ENCODE results near the gene MBTPS1.

Gene MBTPS1

DNA sequence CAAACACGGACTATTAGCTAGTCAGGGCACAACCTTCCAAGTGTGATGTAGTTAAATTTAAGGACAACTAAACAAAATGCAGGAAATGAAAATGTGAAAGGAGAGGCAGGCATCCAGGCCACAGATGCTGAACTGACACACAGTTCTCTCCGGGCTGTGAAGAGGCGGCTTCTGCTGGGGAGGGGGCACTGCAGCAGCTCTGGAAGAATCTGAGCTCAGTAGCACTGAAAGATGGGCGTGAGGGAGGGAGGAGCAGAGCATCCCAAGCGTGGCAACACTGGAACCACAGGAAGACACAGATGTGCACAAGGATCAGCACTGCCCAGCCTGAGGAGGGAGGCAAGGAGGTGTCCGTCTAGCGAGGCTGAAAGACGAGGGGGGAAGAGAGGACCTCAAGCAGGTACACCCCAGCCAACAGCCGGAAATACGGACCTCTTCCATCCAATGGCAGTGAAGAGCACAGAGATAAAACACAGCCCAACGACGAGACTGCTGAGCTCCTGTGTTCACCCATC is 11.4 kb downstream of the MBTPS1 start:
- Histone ChIP-seq H2BK120ac (ENCODE audit: low read depth, low read length) (no peak overlapping the region), H3K36me3 (ENCODE audit: control insufficient read depth, insufficient read depth, low read length) (no peaks in the 10 kb centered on the region), H2BK5ac (ENCODE audit: low read length) (no peak overlapping the region), H3K27me3 (ENCODE audit: insufficient read depth, low read length, poor library complexity) (no peaks in the 10 kb centered on the region), H3K79me2 (ENCODE audit: control insufficient read depth, insufficient read depth, low read length) (peaks cover 49% of the 10 kb centered on the region), H3K4me1 (ENCODE audit: control insufficient read depth, low read depth, low read length) (no peaks in the 10 kb centered on the region), H4K8ac (ENCODE audit: low read depth, low read length) (no peak overlapping the region), H3K27ac (ENCODE audit: low read depth, low read length) (no peak overlapping the region), H2AK5ac (ENCODE audit: low read length) (no peak overlapping the region), H3K9ac (ENCODE audit: low read length) (no peak overlapping the region), H3K18ac (ENCODE audit: low read length) (no peak overlapping the region), H3K4me3 (ENCODE audit: low read length) (no peak overlapping the region), H3K56ac (ENCODE audit: low read length) (no peak overlapping the region), H3K23ac (ENCODE audit: low read length) (no peak overlapping the region), H4K5ac (ENCODE audit: low read length) (no peak overlapping the region), H2BK15ac (replicated peaks; ENCODE audit: low read depth) (no peak overlapping the region), H3K4me2 (ENCODE audit: low read length) (no peak overlapping the region), H3K4ac (ENCODE audit: low read depth, low read length) (no peak overlapping the region), H3K79me1 (ENCODE audit: low read length) (peaks cover 24% of the 10 kb centered on the region)
- no CpG with 5 or more reads among the region's 12 CpGs for WGBS (ENCODE audit: extremely low coverage, insufficient coverage, low lambda C conversion rate)
- DNase-seq = no peak

DNA sequence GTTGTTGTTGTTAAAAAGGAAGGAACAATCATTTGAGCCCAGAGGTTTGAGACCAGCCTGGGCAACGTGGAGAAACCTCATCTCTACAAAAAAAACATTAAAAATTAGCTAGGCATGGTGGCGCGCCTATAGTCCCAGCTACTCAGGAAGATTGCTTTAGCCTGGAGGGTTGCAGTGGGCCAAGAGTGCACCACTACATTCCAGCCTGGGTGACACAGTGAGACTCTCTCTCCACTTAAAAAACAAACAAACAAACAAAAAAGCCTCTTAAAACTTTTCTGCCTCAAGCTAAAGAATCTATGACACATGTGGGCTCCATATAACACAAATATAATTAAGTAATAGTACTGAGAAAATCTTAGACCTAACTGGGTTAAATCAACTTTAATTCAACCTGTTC is 12.5 kb downstream of the MBTPS1 start:
- Histone ChIP-seq H3K9ac (ENCODE audit: low read length) (no peak overlapping the region), H3K79me1 (ENCODE audit: low read length) (peaks cover 17% of the 10 kb centered on the region), H3K56ac (ENCODE audit: low read length) (no peak overlapping the region), H2AK5ac (ENCODE audit: low read length) (no peak overlapping the region), H4K5ac (ENCODE audit: low read length) (no peak overlapping the region), H4K8ac (ENCODE audit: low read depth, low read length) (no peak overlapping the region), H3K4me2 (ENCODE audit: low read length) (no peak overlapping the region), H3K27me3 (ENCODE audit: insufficient read depth, low read length, poor library complexity) (no peaks in the 10 kb centered on the region), H2BK5ac (ENCODE audit: low read length) (no peak overlapping the region), H3K4me3 (ENCODE audit: low read length) (no peak overlapping the region), H3K4ac (ENCODE audit: low read depth, low read length) (no peak overlapping the region), H3K36me3 (ENCODE audit: control insufficient read depth, insufficient read depth, low read length) (no peaks in the 10 kb centered on the region), H3K27ac (ENCODE audit: low read depth, low read length) (no peak overlapping the region), H2BK15ac (replicated peaks; ENCODE audit: low read depth) (no peak overlapping the region), H2BK120ac (ENCODE audit: low read depth, low read length) (no peak overlapping the region), H3K79me2 (ENCODE audit: control insufficient read depth, insufficient read depth, low read length) (peaks cover 40% of the 10 kb centered on the region), H3K23ac (ENCODE audit: low read length) (no peak overlapping the region), H3K4me1 (ENCODE audit: control insufficient read depth, low read depth, low read length) (no peaks in the 10 kb centered on the region), H3K18ac (ENCODE audit: low read length) (no peak overlapping the region)
- no peak for DNase-seq
- no CpG with 5 or more reads among the region's 3 CpGs for WGBS (ENCODE audit: extremely low coverage, insufficient coverage, low lambda C conversion rate)

DNA sequence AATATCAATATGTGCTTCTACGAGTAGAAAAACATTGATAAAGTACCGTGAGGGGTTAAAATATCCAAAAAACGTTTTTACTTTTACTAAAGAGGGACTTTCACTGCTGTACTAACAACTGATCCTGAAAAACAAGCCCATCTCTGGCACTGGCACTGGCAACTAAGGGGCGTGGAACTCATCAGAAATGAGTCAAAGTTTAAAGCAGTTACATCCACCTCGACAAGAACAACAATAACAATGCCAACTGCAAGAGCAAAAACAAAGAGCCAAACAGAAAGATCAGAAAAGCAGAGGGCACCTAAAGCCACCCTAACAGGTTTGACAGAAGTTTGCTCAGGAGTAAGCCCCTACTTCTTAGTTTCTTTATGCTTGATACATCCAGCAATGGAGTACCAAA is 13.1 kb downstream of the MBTPS1 start:
- H2AK5ac ChIP-seq (ENCODE audit: low read length) = no peak overlapping the region
- H2BK120ac ChIP-seq (ENCODE audit: low read depth, low read length) = no peak overlapping the region
- H3K4me1 ChIP-seq (ENCODE audit: control insufficient read depth, low read depth, low read length) = no peaks in the 10 kb centered on the region
- no peak overlapping the region for H3K4me2 ChIP-seq (ENCODE audit: low read length)
- DNase-seq = no peak
- no peak overlapping the region for H3K23ac ChIP-seq (ENCODE audit: low read length)
- H2BK5ac ChIP-seq (ENCODE audit: low read length) = no peak overlapping the region
- H4K5ac ChIP-seq (ENCODE audit: low read length) = no peak overlapping the region
- peaks cover 13% of the 10 kb centered on the region for H3K79me1 ChIP-seq (ENCODE audit: low read length)
- no peak overlapping the region for H3K9ac ChIP-seq (ENCODE audit: low read length)
- H3K4ac ChIP-seq (ENCODE audit: low read depth, low read length) = no peak overlapping the region
- H3K4me3 ChIP-seq (ENCODE audit: low read length) = no peak overlapping the region
- WGBS (ENCODE audit: extremely low coverage, insufficient coverage, low lambda C conversion rate) = no CpG with 5 or more reads among the region's 5 CpGs
- no peaks in the 10 kb centered on the region for H3K36me3 ChIP-seq (ENCODE audit: control insufficient read depth, insufficient read depth, low read length)
- no peak overlapping the region for H3K56ac ChIP-seq (ENCODE audit: low read length)
- H3K27me3 ChIP-seq (ENCODE audit: insufficient read depth, low read length, poor library complexity) = no peaks in the 10 kb centered on the region
- H4K8ac ChIP-seq (ENCODE audit: low read depth, low read length) = no peak overlapping the region
- peaks cover 35% of the 10 kb centered on the region for H3K79me2 ChIP-seq (ENCODE audit: control insufficient read depth, insufficient read depth, low read length)
- H2BK15ac ChIP-seq (replicated peaks; ENCODE audit: low read depth) = no peak overlapping the region
- no peak overlapping the region for H3K18ac ChIP-seq (ENCODE audit: low read length)
- no peak overlapping the region for H3K27ac ChIP-seq (ENCODE audit: low read depth, low read length)

DNA sequence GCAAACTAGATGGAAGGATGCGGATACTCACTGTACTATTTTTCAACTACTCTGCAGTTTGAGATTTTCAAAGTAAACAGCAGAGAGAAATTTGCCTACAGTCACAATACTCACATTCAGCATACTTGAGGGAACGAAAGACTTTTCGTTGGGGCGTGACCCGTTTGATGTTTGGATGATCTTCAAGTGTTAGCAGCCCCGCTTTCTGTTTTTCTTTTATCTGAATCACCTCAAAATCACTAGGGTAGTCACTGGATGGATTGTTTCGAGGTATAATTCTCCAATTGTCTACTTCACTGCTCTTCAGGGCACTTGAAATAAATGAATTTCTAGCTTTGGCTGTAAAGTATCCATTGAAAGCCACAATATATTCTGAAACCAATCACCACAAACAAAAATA is 17.8 kb downstream of the MBTPS1 start:
- no peak for DNase-seq
- H3K79me1 ChIP-seq (ENCODE audit: low read length) = peaks cover 3% of the 10 kb centered on the region
- H2BK120ac ChIP-seq (ENCODE audit: low read depth, low read length) = no peak overlapping the region
- WGBS (ENCODE audit: extremely low coverage, insufficient coverage, low lambda C conversion rate) = no CpG with 5 or more reads among the region's 7 CpGs
- H3K36me3 ChIP-seq (ENCODE audit: control insufficient read depth, insufficient read depth, low read length) = peaks cover 10% of the 10 kb centered on the region
- H4K5ac ChIP-seq (ENCODE audit: low read length) = no peak overlapping the region
- H3K4me1 ChIP-seq (ENCODE audit: control insufficient read depth, low read depth, low read length) = no peaks in the 10 kb centered on the region
- H3K18ac ChIP-seq (ENCODE audit: low read length) = no peak overlapping the region
- H3K4me2 ChIP-seq (ENCODE audit: low read length) = no peak overlapping the region
- peaks cover 7% of the 10 kb centered on the region for H3K79me2 ChIP-seq (ENCODE audit: control insufficient read depth, insufficient read depth, low read length)
- no peak overlapping the region for H4K8ac ChIP-seq (ENCODE audit: low read depth, low read length)
- H2AK5ac ChIP-seq (ENCODE audit: low read length) = no peak overlapping the region
- H3K4me3 ChIP-seq (ENCODE audit: low read length) = no peak overlapping the region
- no peak overlapping the region for H2BK15ac ChIP-seq (replicated peaks; ENCODE audit: low read depth)
- H3K56ac ChIP-seq (ENCODE audit: low read length) = no peak overlapping the region
- no peak overlapping the region for H2BK5ac ChIP-seq (ENCODE audit: low read length)
- H3K4ac ChIP-seq (ENCODE audit: low read depth, low read length) = no peak overlapping the region
- H3K27me3 ChIP-seq (ENCODE audit: insufficient read depth, low read length, poor library complexity) = no peaks in the 10 kb centered on the region
- no peak overlapping the region for H3K27ac ChIP-seq (ENCODE audit: low read depth, low read length)
- no peak overlapping the region for H3K23ac ChIP-seq (ENCODE audit: low read length)
- no peak overlapping the region for H3K9ac ChIP-seq (ENCODE audit: low read length)

DNA sequence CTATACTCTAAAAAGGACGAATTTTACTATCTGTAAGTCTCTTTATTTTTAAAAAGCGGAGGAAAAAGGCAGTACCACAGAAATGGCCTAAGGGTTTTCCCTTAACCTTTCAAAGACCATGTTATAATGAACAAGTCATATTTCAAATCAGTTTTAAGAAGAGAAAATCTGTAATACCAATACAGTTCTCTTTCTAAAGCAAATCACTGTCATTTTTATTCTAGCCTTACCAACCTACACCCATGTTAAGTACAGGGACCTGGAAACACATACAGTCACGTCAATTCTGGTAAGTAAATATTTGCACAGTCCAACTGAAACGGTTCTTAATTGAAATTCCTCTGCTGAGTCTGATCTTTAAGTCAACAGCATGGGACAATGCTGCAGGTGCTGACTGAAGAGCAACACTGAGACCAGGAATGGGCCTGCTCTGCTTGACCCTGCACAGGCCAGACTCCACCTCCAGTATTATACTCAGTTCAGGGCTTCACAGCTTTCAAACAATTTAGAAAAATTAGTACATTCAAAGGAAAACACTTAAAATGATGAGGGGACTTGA is 20.2 kb downstream of the MBTPS1 start:
- Histone ChIP-seq H3K4me3 (ENCODE audit: low read length) (no peak overlapping the region), H3K56ac (ENCODE audit: low read length) (no peak overlapping the region), H2BK15ac (replicated peaks; ENCODE audit: low read depth) (no peak overlapping the region), H2BK5ac (ENCODE audit: low read length) (no peak overlapping the region), H3K27ac (ENCODE audit: low read depth, low read length) (no peak overlapping the region), H2AK5ac (ENCODE audit: low read length) (no peak overlapping the region), H3K9ac (ENCODE audit: low read length) (no peak overlapping the region), H3K23ac (ENCODE audit: low read length) (no peak overlapping the region), H4K8ac (ENCODE audit: low read depth, low read length) (no peak overlapping the region), H3K18ac (ENCODE audit: low read length) (no peak overlapping the region), H3K79me1 (ENCODE audit: low read length) (peaks cover under 1% of the 10 kb centered on the region), H3K79me2 (ENCODE audit: control insufficient read depth, insufficient read depth, low read length) (no peaks in the 10 kb centered on the region), H3K4me2 (ENCODE audit: low read length) (no peak overlapping the region), H2BK120ac (ENCODE audit: low read depth, low read length) (no peak overlapping the region), H4K5ac (ENCODE audit: low read length) (no peak overlapping the region), H3K36me3 (ENCODE audit: control insufficient read depth, insufficient read depth, low read length) (peaks cover 16% of the 10 kb centered on the region), H3K4me1 (ENCODE audit: control insufficient read depth, low read depth, low read length) (no peaks in the 10 kb centered on the region), H3K27me3 (ENCODE audit: insufficient read depth, low read length, poor library complexity) (no peaks in the 10 kb centered on the region), H3K4ac (ENCODE audit: low read depth, low read length) (no peak overlapping the region)
- no CpG with 5 or more reads among the region's 4 CpGs for WGBS (ENCODE audit: extremely low coverage, insufficient coverage, low lambda C conversion rate)
- DNase-seq = no peak

DNA sequence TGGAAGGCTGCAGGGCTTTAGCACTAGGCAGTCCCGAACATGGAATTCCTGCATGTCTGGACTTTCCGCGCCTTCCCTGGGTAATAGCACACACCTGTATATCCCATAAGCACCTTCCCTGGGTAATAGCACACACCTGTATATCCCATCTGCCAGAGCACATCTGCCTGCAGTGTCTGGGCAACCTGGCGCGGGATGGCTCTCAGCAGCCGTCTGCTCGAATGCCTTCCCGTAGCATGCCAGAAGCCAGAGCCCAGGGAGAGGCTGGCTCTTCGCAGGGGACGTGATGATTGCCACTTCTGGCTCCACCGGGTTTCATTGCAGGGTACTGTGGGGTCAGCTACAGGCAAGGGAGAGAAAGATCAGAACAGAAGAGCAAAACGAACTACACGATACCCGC is 21.3 kb downstream of the MBTPS1 start:
- H3K79me2 ChIP-seq (ENCODE audit: control insufficient read depth, insufficient read depth, low read length) = no peaks in the 10 kb centered on the region
- H3K4me1 ChIP-seq (ENCODE audit: control insufficient read depth, low read depth, low read length) = no peaks in the 10 kb centered on the region
- no peak overlapping the region for H3K23ac ChIP-seq (ENCODE audit: low read length)
- no CpG with 5 or more reads among the region's 14 CpGs for WGBS (ENCODE audit: extremely low coverage, insufficient coverage, low lambda C conversion rate)
- no peak overlapping the region for H3K9ac ChIP-seq (ENCODE audit: low read length)
- no peak overlapping the region for H4K8ac ChIP-seq (ENCODE audit: low read depth, low read length)
- no peak for DNase-seq
- no peak overlapping the region for H3K56ac ChIP-seq (ENCODE audit: low read length)
- H4K5ac ChIP-seq (ENCODE audit: low read length) = no peak overlapping the region
- no peak overlapping the region for H3K4ac ChIP-seq (ENCODE audit: low read depth, low read length)
- no peak overlapping the region for H3K4me3 ChIP-seq (ENCODE audit: low read length)
- H3K27me3 ChIP-seq (ENCODE audit: insufficient read depth, low read length, poor library complexity) = no peaks in the 10 kb centered on the region
- H2BK5ac ChIP-seq (ENCODE audit: low read length) = no peak overlapping the region
- H2BK120ac ChIP-seq (ENCODE audit: low read depth, low read length) = no peak overlapping the region
- no peak overlapping the region for H3K4me2 ChIP-seq (ENCODE audit: low read length)
- H2AK5ac ChIP-seq (ENCODE audit: low read length) = no peak overlapping the region
- peaks cover 16% of the 10 kb centered on the region for H3K36me3 ChIP-seq (ENCODE audit: control insufficient read depth, insufficient read depth, low read length)
- no peaks in the 10 kb centered on the region for H3K79me1 ChIP-seq (ENCODE audit: low read length)
- H3K27ac ChIP-seq (ENCODE audit: low read depth, low read length) = no peak overlapping the region
- no peak overlapping the region for H3K18ac ChIP-seq (ENCODE audit: low read length)
- H2BK15ac ChIP-seq (replicated peaks; ENCODE audit: low read depth) = no peak overlapping the region

All from mesendoderm (in vitro differentiated cells).